ENCODE results near the gene B4GALT1.
"Not testable (repeated sequence)": the region's sequence is repeated elsewhere in the genome, so short reads cannot be mapped to it uniquely, and the experiment has no call there.

Gene B4GALT1

GRCh38 chr9:33161589-33162132 lies 5.5 kb downstream of the B4GALT1 start:
- DNase-seq: no peak

GRCh38 chr9:33161011-33161588 lies 6.0 kb downstream of the B4GALT1 start:
- no peak for DNase-seq

GRCh38 chr9:33160446-33160845 lies 6.7 kb downstream of the B4GALT1 start:
- DNase-seq: not testable (repeated sequence)

- DNase-seq: peak; percentile 25 to 39
Observed at GRCh38 chr9:33159777-33160127, 7.4 kb downstream of the B4GALT1 start.

GRCh38 chr9:33158843-33159776 lies 8.0 kb downstream of the B4GALT1 start:
- DNase-seq: no peak

- DNase-seq: no peak
Observed at GRCh38 chr9:33157960-33158842, 8.9 kb downstream of the B4GALT1 start.

GRCh38 chr9:33155393-33155792 lies 11.7 kb downstream of the B4GALT1 start:
- DNase-seq: no peak

GRCh38 chr9:33154371-33154770 lies 12.8 kb downstream of the B4GALT1 start:
- DNase-seq: no peak

- DNase-seq: no peak
Observed at GRCh38 chr9:33153666-33154065, 13.5 kb downstream of the B4GALT1 start.

- no peak for DNase-seq
Observed at GRCh38 chr9:33153001-33153400, 14.1 kb downstream of the B4GALT1 start.

- DNase-seq: no peak
Observed at GRCh38 chr9:33151601-33152000, 15.5 kb downstream of the B4GALT1 start.

- DNase-seq: no peak
Observed at GRCh38 chr9:33151007-33151557, 16.1 kb downstream of the B4GALT1 start.

GRCh38 chr9:33148367-33149014 lies 18.6 kb downstream of the B4GALT1 start:
- no peak for DNase-seq

GRCh38 chr9:33147416-33148169 lies 19.5 kb downstream of the B4GALT1 start:
- DNase-seq: no peak

GRCh38 chr9:33146298-33146697 lies 20.8 kb downstream of the B4GALT1 start:
- no peak for DNase-seq

- DNase-seq: no peak
Observed at GRCh38 chr9:33144551-33144950, 22.6 kb downstream of the B4GALT1 start.

GRCh38 chr9:33143241-33143661 lies 23.9 kb downstream of the B4GALT1 start:
- DNase-seq: no peak

GRCh38 chr9:33142535-33142934 lies 24.6 kb downstream of the B4GALT1 start:
- no peak for DNase-seq

- no peak for DNase-seq
Observed at GRCh38 chr9:33140401-33141360, 26.5 kb downstream of the B4GALT1 start.

Data from hippocampal formation (tissue), 2 donors.